Aorta (tissue), 5 donors: ENCODE results near the gene SLC2A1. TPM values are rescaled to one million over a fixed set of nuclear protein-coding genes. Genes with fewer than 3 reads are reported as not detected.

ENCODE experiments used
- ATAC-seq: fragments of 200-7000 bp; cut with Tn5 transposase; one replicate; pipeline ENCODE4 v1.9.1; 2022; ENCODE audit warnings: moderate library complexity; ENCODE audit not compliant: low FRiP score
- DNase-seq, 2 donors: peaks; one replicate each; pipeline ENCODE4 v3.0.0-alpha.2; 2020
- H3K27ac ChIP-seq, 2 donors: one replicate each; pipeline ENCODE4 v1.5.1; 2013; ENCODE audit warnings: low read length in 2 of 2, mild to moderate bottlenecking in 2 of 2, moderate library complexity in 2 of 2, control low read depth in 1 of 2, inconsistent platforms in 1 of 2, low read depth in 1 of 2
- H3K27me3 ChIP-seq, 2 donors: one replicate each; pipeline ENCODE4 v1.6.1; 2013; ENCODE audit warnings: control low read depth in 1 of 2, low read length in 1 of 2, mild to moderate bottlenecking in 1 of 2, moderate library complexity in 1 of 2; ENCODE audit not compliant: insufficient read depth in 2 of 2, control insufficient read depth in 1 of 2
- H3K36me3 ChIP-seq, 2 donors: one replicate each; pipeline ENCODE4 v1.6.1; 2013; ENCODE audit warnings: control low read depth in 1 of 2, low read length in 1 of 2, mild to moderate bottlenecking in 1 of 2; ENCODE audit not compliant: insufficient read depth in 2 of 2, control insufficient read depth in 1 of 2
- H3K4me1 ChIP-seq, 2 donors: one replicate each; pipeline ENCODE4 v1.6.1; 2013; ENCODE audit warnings: low read length in 2 of 2, control low read depth in 1 of 2, mild to moderate bottlenecking in 1 of 2, moderate library complexity in 1 of 2; ENCODE audit not compliant: insufficient read depth in 2 of 2, control insufficient read depth in 1 of 2
- H3K4me3 ChIP-seq, 2 donors: one replicate each; pipeline ENCODE4 v1.5.1; 2013; ENCODE audit warnings: low read length in 2 of 2, control low read depth in 1 of 2, mild to moderate bottlenecking in 1 of 2
- H3K9me3 ChIP-seq: one replicate; pipeline ENCODE4 v1.6.1; 2013; ENCODE audit warnings: mild to moderate bottlenecking, low read length; ENCODE audit not compliant: control insufficient read depth
- WGBS, 2 donors: extraction: QIAGEN DNeasy Blood & Tissue Kit; methylation state at CpG; one replicate each; pipeline ENCODE4 v1.1.7; 2013; 5-methylcytosine and 5-hydroxymethylcytosine counted together
- intact Hi-C, 2 donors: fragments of 100-400 bp; cut with DNase I; formaldehyde crosslinking; loops; one replicate each; pipeline versions ENCODE4 v1.14.2 to v1.15.0; 2022
- polyA plus RNA-seq, 2 donors: library from polyadenylated mRNA; stranded (reverse); fragments of 200-250 nt; gene quantifications; one replicate each; pipeline ENCODE4 v1.2.3, GENCODE V29; 2013
- total RNA-seq, 2 donors: library from RNA; stranded (reverse); fragmentation: NEBNext Ultra II Directional; extraction: Animal tissue kit (Norgen Biotek cat#: 25700); gene quantifications; one replicate each; pipeline ENCODE4 v1.2.1, GENCODE V29; 2021
- donor health status: healthy with polysubstance abuse.
- donor health status: Bipolar disorder and iron deficiency.
- donor health status: DM: no; HTN: no; CAD: no.
- donor health status: DM: no; HTN: no; CAD: no.
- donor health status: DM: yes; HTN: yes; CAD: no.

Gene SLC2A1
- total and polyA plus RNA-seq, 4 donors: 6.4 to 124 (median 49.6) TPM

- no peak for ATAC-seq
- no peak overlapping the region for H3K4me3 ChIP-seq
- no peak overlapping the region for H3K27ac ChIP-seq
Observed at GRCh38 chr1:42964044-42964812, 5.6 kb upstream of the SLC2A1 start.

GRCh38 chr1:42963378-42964043 is 4.8 kb upstream of the SLC2A1 start:
- no peak for ATAC-seq
- Histone ChIP-seq H3K27ac (peak overlapping the region in 1 of 2 donors; percentile 65), H3K9me3 (no peaks in the 10 kb centered on the region), H3K4me1 (no peaks in the 10 kb centered on the region), H3K36me3 (no peaks in the 10 kb centered on the region), H3K27me3 (no peaks in the 10 kb centered on the region), H3K4me3 (no peak overlapping the region)
- 19 to 27% methylated on average over 9 of the region's 9 CpGs for WGBS, 2 donors
- intact Hi-C loops: no loop called here
- no peak for DNase-seq

More at GRCh38 chr1:42964044-42964812, 5.6 kb upstream of the SLC2A1 start:
- Histone ChIP-seq H3K4me1 (no peaks in the 10 kb centered on the region), H3K36me3 (no peaks in the 10 kb centered on the region), H3K9me3 (no peaks in the 10 kb centered on the region), H3K27me3 (no peaks in the 10 kb centered on the region)
- peak in 1 of 2 donors; percentile 10 for DNase-seq
- intact Hi-C loops: no loop called here
- 89 to 93% methylated on average over 19 of the region's 19 CpGs for WGBS, 2 donors

GRCh38 chr1:42962641-42963377 is 4.1 kb upstream of the SLC2A1 start:
- ATAC-seq (peak; percentile 58), DNase-seq (peak; percentile 86 to 93)
- H3K27me3 ChIP-seq: no peaks in the 10 kb centered on the region
- H3K36me3 ChIP-seq: no peaks in the 10 kb centered on the region
- H3K9me3 ChIP-seq: no peaks in the 10 kb centered on the region
- H3K4me1 ChIP-seq: no peaks in the 10 kb centered on the region
- intact Hi-C loops: loop anchor here in 1 of 2 donors (1.0 kb wide), 1 partner anchor 22 kb away; no protein-coding TSS in a partner anchor
- peak overlapping the region; percentile 45 to 66 for H3K27ac ChIP-seq
- WGBS, 2 donors: 11 to 20% methylated on average over 13 of the region's 13 CpGs
- H3K4me3 ChIP-seq: no peak overlapping the region

GRCh38 chr1:42961312-42962091 is 2.8 kb upstream of the SLC2A1 start:
- H3K27ac ChIP-seq: peak overlapping the region; percentile 9 to 45
- WGBS, 2 donors: 82% methylated on average over 6 of the region's 6 CpGs
- H3K9me3 ChIP-seq: no peaks in the 10 kb centered on the region
- H3K36me3 ChIP-seq: no peaks in the 10 kb centered on the region
- ATAC-seq (no peak), DNase-seq (no peak)
- no peaks in the 10 kb centered on the region for H3K4me1 ChIP-seq
- H3K4me3 ChIP-seq: no peak overlapping the region
- intact Hi-C loops: loop anchor here in 1 of 2 donors (1.0 kb wide), 1 partner anchor 20 kb away; no protein-coding TSS in a partner anchor
- no peaks in the 10 kb centered on the region for H3K27me3 ChIP-seq

GRCh38 chr1:42960566-42961311 is 2.1 kb upstream of the SLC2A1 start:
- Histone ChIP-seq H3K36me3 (no peaks in the 10 kb centered on the region), H3K27ac (no peak overlapping the region), H3K4me3 (no peak overlapping the region), H3K4me1 (no peaks in the 10 kb centered on the region), H3K27me3 (no peaks in the 10 kb centered on the region), H3K9me3 (no peaks in the 10 kb centered on the region)
- ATAC-seq: no peak
- WGBS, 2 donors: 90 to 93% methylated on average over 9 of the region's 9 CpGs
- DNase-seq: no peak
- intact Hi-C loops: no loop called here

- ATAC-seq (no peak), DNase-seq (no peak)
- Histone ChIP-seq H3K27me3 (no peaks in the 10 kb centered on the region), H3K36me3 (no peaks in the 10 kb centered on the region), H3K9me3 (no peaks in the 10 kb centered on the region), H3K4me1 (no peaks in the 10 kb centered on the region), H3K27ac (no peak overlapping the region), H3K4me3 (no peak overlapping the region)
- 85 to 90% methylated on average over 1 of the region's 1 CpG for WGBS, 2 donors
- intact Hi-C loops: no loop called here
Observed at GRCh38 chr1:42960122-42960390, 1.4 kb upstream of the SLC2A1 start.

- Histone ChIP-seq H3K4me1 (no peaks in the 10 kb centered on the region), H3K27me3 (no peaks in the 10 kb centered on the region), H3K27ac (peak overlapping the region; percentile 76 to 78), H3K4me3 (peak overlapping the region; percentile 75 to 92), H3K36me3 (no peaks in the 10 kb centered on the region), H3K9me3 (no peaks in the 10 kb centered on the region)
- ATAC-seq (peak; percentile 69), DNase-seq (peak; percentile 72 to 88)
- intact Hi-C loops: loop anchor here (2.0 to 5.0 kb wide), 3 partner anchors 15 to 36 kb away; no protein-coding TSS in a partner anchor
- WGBS, 2 donors: 1% methylated on average over 42 to 72 of the region's 72 CpGs
Observed at GRCh38 chr1:42957880-42958487, 684 bp downstream of the SLC2A1 start.
